ENCODE results near the gene C2orf49.

- TF ChIP-seq CTCF (IDR thresholded peaks at IDR 0.05) (no peak), EP300 (IDR thresholded peaks at IDR 0.05) (no peak), POLR2A (IDR thresholded peaks at IDR 0.05) (no peak)
These were observed 23.5 kb upstream of the C2orf49 start for GRCh38 chr2:105313877-105314276.
